ENCODE results near the gene OPALIN.
"Not testable (repeated sequence)": the region's sequence is repeated elsewhere in the genome, so short reads cannot be mapped to it uniquely, and the experiment has no call there.

Gene OPALIN

GRCh38 chr10:96309628-96310320 is 49.0 kb downstream of the OPALIN start:
- DNase-seq (ENCODE audit: low read depth) = no peak
- no peak overlapping the region for H3K4me3 ChIP-seq (ENCODE audit: low read depth, low read length)

- DNase-seq (ENCODE audit: low read depth); H3K4me3 ChIP-seq (ENCODE audit: low read depth, low read length): not testable (repeated sequence)
Observed at GRCh38 chr10:96308854-96309253, 49.9 kb downstream of the OPALIN start.

- no peak for DNase-seq (ENCODE audit: low read depth)
- H3K4me3 ChIP-seq (ENCODE audit: low read depth, low read length) = no peak overlapping the region
Observed at GRCh38 chr10:96306516-96306915, 52.3 kb downstream of the OPALIN start.

- no peak overlapping the region for H3K4me3 ChIP-seq (ENCODE audit: low read depth, low read length)
- DNase-seq (ENCODE audit: low read depth) = no peak
Observed at GRCh38 chr10:96305019-96305418, 53.8 kb downstream of the OPALIN start.

GRCh38 chr10:96304230-96304629 is 54.6 kb downstream of the OPALIN start, which contains the start of gene DNTT:
Gene DNTT (plus strand): TSS chr10:96304434. CDS start chr10:96304498, 64 bp downstream.
- no peak for DNase-seq (ENCODE audit: low read depth)
- H3K4me3 ChIP-seq (ENCODE audit: low read depth, low read length) = no peak within 1 kb of the TSS

- no peak overlapping the region for H3K4me3 ChIP-seq (ENCODE audit: low read depth, low read length)
- no peak for DNase-seq (ENCODE audit: low read depth)
Observed at GRCh38 chr10:96301616-96302015, 57.2 kb downstream of the OPALIN start.

- no peak overlapping the region for H3K4me3 ChIP-seq (ENCODE audit: low read depth, low read length)
- no peak for DNase-seq (ENCODE audit: low read depth)
Observed at GRCh38 chr10:96299383-96299782, 59.4 kb downstream of the OPALIN start.

GRCh38 chr10:96298362-96298761 is 60.4 kb downstream of the OPALIN start:
- no peak for DNase-seq (ENCODE audit: low read depth)
- no peak overlapping the region for H3K4me3 ChIP-seq (ENCODE audit: low read depth, low read length)

- H3K4me3 ChIP-seq (ENCODE audit: low read depth, low read length) = no peak overlapping the region
- no peak for DNase-seq (ENCODE audit: low read depth)
Observed at GRCh38 chr10:96297486-96297885, 61.3 kb downstream of the OPALIN start.

- no peak for DNase-seq (ENCODE audit: low read depth)
Observed at GRCh38 chr10:96295475-96295874, 63.3 kb downstream of the OPALIN start.

More at GRCh38 chr10:96295475-96295874, 63.3 kb downstream of the OPALIN start:
- no peak overlapping the region for H3K4me3 ChIP-seq (ENCODE audit: low read depth, low read length)
